Hematopoietic multipotent progenitor cell (in vitro differentiated cells): Measurements from ENCODE around the gene CCL3. TPM values are rescaled to one million over a fixed set of nuclear protein-coding genes. Genes with fewer than 3 reads are reported as not detected.
"Not testable (repeated sequence)": the region's sequence is repeated elsewhere in the genome, so short reads cannot be mapped to it uniquely, and the experiment has no call there.

Source experiments
- DNase-seq, 3 donors: peaks; one replicate each; pipeline ENCODE4 v3.0.0-alpha.2; 2011 to 2015; ENCODE audit warnings: low read depth in 2 of 3, low spot score in 2 of 3
- total RNA-seq: library from RNA; depleted of rRNA; stranded (reverse); fragments of >200 nt; gene quantifications from one replicate; pipeline ENCODE4 v1.2.3, GENCODE V29; 2012

CCL3 gene
- total RNA-seq, 1 donor, result 1.6 TPM

DNA sequence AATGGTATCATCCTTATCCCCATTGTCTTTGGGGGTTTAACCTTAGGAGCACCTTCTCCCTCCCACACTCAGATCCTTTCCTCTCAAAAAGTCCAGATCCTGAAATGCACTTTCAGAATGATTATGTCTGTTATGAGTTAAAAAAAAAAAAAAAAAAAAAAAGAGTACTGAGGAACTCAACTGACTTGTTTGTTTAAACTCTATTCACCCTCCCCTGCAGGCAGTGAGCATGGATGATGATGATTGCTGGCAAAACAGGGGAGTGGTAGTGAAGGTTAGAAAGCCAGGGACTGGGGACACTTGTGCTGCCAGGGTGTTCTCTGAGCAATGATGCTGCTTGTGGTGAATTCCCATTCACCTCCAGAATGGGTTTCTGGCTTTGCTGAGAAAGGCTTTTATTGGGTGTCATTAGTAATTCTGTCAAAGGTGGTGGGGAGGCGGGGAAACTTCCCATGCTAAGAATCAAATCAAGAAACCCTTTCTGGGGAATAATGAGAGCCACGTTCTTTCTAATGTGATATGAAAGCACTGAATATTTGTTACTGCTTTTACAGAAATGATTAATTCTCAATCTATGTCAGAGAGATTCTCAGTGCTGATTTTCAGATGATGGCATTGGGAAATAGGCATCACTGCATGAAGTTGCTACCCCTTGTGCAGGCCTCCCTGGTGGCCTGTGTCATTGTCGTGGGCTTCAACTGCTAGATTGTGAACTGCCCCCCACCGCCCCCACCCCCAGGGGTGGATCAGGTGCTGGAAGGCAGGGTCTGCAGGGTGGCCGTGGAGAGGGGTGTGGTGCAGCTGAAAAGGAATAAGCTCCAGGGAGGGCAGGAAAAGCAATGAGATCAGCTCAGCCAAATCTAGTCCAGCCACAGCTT lies 27.8 kb upstream of the CCL3 start:
- DNase-seq, result no peak

DNA sequence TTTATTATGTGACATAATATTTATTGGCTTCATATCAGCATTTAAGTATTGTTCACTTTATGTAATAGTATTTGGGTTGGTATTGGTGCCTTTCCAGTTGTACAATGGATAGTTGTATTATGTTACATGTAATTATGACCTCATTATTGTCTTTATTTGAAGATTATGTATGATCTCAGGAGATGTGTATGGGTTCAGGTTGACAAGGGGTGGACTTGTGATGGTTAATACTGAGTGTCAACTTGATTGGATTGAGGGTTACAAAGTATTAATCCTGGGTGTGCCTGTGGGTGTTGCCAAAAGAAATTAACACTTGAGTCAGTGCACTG lies 25.7 kb upstream of the CCL3 start:
- not testable (repeated sequence) for DNase-seq

DNA sequence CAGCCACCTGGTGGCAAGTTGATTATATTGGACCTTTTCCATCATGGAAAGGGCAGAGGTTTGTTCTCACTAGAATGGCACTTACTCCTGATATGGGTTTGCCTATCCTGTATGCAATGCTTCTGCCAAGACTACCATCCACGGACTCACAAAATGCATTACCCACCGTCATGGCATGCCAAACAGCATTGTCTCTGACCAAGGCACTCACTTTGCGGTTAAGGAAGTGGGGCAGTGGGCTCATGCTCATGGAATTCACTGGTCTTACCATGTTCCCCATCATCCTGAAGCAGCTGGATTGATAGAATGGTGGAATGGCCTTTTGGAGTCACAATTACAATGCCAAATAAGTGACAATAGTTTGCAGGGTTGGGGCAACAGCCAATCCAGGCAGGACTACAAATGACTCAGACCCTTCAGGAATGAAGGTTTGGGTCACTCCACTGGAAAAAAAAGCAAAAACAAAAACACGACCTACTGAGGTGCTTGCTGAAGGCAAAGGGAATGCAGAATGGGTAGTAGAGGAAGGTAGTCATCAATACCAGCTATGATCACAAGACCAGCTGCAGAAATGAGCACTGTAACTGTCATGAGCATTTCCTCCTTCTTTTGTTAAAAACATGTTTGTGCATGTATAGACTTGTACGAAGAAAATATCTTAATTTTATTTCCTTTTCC lies 25.2 kb upstream of the CCL3 start:
- DNase-seq, result not testable (repeated sequence)

DNA sequence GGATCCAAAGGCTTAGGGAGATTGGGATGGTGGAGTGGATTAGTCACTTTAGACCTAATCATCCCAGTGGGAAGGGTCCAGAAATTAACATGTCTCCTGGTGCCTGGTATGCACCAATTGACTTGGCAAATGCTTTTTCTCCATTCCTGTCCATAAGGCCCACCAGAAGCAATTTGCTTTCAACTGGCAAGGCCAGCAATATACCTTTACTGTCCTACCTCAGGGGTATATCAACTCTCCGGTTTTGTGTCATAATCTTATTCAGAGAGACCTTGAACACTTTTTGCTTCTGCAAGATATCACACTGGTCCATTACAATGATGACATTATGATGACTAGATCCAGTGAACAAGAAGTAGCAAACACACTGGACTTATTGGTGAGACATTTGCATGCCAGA lies 23.2 kb upstream of the CCL3 start:
- DNase-seq, result not testable (repeated sequence)

DNA sequence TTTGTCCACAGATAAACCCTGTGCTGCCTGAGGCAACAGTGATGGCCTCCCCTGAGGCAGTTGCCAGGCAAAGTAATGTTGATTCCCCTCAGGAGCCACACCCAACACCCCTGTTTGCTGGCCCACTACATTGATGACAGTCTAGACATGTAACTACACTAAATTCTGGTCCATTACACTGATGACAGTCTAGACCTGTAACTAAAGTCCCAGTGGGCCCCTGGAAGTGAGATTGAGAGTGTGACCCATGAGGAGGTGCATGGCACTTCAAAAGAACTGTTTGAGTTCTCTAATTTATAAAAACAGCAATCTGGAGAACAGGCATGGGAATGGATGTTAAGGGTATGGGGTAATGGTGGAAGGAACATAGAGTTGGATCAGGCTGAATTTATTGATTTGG lies 22.6 kb upstream of the CCL3 start:
- no peak for DNase-seq

DNA sequence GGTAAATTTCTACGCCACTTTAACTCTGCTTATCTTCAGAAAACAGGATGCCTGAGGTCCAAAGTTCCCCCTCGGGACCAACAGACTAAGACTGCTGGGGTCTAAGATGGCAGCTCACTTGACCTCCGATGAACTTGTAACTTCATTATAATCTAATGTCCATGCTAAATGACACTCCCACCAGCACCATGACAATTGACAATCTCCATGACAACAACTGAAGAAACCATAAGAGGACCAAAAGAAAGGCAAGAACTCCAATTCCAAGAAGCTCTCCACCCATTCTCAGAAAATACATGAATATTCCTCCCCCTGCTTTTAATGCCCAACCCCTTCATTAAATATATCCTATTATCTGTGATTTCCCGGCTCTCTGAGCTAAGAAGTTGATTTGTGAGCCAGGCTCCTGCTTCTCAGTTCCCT lies 21.1 kb upstream of the CCL3 start:
- no peak for DNase-seq

DNA sequence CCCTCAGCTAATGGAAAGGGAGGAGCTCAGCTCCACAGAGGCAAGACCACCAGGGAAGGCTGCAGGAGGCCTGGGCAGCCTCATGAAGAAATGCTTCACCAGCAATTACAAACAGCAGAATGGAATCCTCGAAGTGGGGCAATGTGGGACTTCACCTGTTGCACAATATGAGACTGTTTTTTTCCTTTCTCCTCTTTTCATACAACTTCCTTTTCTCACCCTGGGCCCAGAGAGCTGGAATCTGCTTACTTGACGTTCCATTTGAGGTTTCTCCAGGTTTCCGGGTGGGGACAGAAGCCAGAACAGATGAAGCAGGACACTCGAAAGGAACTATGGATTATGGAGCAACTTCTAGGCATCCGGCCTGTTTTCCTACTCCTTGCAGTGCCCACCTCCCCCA lies 18.3 kb upstream of the CCL3 start:
- DNase-seq, result not testable (repeated sequence)

DNA sequence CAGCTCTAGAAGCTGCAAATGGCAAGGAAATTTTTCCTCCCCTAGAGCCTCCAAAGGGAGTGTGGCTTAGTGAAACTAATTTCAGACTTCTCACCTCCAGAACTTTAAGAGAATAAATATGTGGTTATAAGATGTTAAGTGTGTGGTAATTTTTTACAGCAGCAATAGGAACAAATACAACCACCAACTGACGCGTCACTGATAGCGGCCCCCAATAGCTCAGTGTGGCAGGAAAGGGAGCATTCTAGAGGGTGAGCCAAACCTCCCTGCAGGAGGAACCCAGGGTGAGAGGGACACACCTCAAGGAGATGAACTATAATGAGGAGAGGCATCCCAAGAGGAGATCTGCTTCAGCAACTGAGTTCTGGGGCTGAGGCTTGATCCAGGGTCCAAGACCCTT lies 17.7 kb upstream of the CCL3 start:
- no peak for DNase-seq

DNA sequence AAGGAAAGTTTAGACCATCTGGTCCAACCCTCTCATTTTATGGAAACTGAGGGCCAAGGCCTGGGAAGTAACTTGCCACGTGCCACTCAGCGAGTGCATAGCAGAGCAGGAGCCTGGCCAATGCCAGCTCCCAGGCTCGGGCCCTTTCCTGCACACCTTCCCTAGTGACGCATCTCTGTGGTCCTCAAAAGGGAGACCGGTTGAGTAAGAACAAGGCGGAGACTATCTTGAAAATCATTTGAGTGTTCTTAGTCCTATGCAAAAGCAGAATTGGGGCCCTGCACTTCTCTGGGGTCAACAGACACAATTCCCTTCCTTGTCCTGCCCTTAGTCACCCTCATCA lies 16.5 kb upstream of the CCL3 start:
- DNase-seq, result no peak

DNA sequence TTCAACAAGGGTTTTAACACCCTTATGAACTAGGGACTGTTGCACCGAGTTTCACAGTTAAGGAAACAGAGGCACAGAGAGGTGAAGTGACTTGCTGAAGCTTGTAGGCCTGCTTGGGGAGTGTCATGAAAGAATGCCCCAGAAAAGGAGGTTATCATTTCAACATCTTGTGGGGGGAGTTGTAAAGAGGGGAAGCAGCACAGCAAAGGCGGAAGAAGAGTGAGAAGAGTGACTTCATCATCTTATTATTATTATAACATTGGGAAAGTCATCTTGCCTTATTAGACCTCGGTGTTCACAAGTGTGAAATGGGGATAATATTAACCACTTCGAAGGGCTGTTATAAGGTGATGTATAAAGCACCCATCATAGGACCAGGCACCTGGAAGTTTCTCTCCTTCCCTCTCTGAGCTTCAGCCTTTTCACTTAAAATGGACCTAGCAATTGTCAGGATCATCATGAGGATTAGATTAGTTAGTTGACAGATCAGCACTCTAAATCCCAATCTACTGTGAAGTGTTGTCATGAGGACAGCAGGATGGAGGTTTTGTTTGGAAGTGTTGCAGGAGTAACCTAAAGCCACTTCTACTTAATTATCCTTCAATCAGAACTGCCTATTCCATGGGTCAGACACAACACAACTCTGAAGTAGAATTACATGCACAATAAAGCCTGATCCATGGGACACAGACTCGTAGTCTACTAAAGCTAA lies 16.0 kb upstream of the CCL3 start:
- no peak for DNase-seq

DNA sequence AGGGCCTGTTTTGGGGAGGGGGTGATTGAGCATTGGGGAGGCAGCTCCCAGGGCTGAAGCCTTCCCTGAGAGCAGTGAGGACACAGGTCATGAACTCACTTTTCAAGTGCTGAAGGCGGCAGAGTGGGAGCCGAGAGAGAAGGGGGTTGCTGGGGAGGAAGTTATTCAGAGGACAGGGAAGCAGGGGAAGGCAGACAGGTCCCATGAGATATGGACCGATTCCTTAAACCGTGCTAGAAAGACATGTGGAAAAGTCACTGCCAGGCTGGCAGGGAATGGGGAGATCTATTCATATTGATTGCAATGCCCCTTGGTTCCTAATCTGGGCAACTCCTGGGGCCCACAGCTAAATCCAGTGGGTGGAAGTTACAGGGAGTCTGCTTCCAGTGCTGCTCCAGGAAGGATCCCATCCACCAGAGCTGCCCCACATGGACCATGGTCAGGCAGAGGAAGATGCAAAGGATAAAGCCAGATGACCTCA lies 14.8 kb upstream of the CCL3 start:
- DNase-seq, result no peak

DNA sequence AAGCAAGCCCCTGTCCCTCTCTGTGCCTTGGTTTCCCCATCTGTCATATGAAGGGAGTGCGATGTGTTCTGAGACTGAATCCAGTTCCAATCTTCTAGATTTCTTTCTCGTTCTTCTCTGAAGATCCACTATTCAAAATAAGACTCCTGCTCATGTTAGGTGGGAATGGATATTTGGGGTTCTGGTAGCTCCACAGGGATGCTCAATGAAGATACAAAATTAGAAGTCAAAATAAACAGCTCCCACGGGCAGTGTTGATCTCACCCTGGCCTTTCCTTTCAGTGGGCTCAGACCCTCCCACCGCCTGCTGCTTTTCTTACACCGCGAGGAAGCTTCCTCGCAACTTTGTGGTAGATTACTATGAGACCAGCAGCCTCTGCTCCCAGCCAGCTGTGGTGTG lies 14.3 kb upstream of the CCL3 start:
- not testable (repeated sequence) for DNase-seq

DNA sequence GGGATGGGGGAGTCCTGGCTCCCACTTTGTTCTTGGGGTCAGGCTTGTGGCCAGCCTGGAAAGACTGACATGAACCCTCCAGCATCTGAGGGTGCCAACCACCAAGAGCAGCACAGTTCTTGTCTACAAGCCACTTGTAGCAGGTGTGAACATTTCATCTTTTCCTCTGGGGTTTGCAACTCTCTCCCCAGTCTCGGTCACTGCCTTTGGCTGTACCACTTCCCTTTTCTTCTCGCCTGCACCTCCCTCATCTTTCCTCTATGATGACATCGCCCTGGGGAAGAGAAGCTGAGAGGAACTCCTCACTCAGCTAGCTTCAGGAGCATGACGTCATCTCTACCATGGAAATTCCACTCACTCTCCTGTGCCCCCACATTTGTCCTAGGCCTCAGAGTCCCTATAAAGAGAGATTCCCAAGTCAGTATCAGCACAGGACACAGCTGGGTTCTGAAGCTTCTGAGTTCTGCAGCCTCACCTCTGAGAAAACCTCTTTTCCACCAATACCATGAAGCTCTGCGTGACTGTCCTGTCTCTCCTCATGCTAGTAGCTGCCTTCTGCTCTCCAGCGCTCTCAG lies 13.5 kb upstream of the CCL3 start, which contains the start of gene CCL4:
TSS of gene CCL4 (plus strand) at position 427 of the 575 bp plus-strand sequence. CDS start at position 506, 79 bp downstream.
- DNase-seq, result peak in 1 of 3 donors; percentile 42

DNA sequence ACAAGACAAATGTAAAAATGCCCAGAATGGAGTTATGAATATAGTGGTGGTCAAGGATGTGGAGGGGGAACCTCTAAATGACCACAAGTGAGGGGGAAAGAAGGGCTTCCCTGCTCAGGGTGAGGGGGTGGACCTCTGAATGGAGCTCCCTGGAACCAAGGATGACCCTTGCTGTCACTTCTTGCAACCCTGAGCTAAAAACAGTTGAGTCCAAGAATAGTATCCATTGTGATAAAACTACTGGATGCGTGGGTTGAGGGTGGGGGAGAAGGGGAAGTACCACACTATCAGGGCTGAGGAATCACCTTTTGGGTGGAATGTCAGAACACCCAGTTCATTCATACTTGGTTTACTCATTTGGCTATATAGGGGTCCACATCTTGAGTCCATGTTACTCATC lies 9.1 kb upstream of the CCL3 start:
- not testable (repeated sequence) for DNase-seq

DNA sequence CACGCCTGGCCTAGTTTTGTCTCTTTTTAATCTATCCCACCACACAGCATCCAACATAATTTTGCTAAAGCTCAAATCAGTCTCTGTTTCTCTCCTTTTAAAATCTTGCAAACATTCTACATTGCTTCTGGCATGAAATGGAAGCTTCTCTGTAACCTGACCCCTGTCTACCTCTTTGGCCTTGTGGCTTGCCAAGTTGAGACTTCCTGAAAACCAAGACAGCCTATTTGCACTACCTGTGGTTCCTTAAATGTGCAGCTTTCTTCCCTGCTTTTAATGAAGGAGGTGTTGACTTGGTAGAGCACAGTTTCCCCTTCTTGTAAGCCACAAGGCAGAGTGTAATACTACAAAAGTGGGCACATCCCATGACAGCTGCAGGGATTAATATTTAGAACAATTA lies 6.0 kb upstream of the CCL3 start:
- no peak for DNase-seq

DNA sequence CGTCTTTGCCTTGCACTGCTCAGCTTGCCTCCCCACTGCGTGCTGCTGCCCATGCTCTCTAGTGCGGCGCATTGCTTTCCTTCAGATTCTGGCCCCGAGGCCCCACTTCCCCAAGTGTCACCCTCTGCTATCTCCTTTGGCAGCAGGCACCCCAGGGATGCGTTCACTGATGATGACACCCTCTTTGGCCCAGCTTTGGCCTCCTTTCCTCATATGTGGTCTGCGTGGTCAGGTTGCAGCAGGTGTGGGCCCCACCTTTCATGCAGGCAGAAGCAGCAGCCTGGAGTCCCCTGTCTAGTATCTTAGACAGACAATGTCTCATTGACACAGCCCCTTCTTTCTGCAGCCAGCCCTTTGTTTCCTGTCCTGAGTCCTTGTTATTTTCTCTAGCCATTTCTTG lies 4.8 kb upstream of the CCL3 start:
- DNase-seq, result no peak

DNA sequence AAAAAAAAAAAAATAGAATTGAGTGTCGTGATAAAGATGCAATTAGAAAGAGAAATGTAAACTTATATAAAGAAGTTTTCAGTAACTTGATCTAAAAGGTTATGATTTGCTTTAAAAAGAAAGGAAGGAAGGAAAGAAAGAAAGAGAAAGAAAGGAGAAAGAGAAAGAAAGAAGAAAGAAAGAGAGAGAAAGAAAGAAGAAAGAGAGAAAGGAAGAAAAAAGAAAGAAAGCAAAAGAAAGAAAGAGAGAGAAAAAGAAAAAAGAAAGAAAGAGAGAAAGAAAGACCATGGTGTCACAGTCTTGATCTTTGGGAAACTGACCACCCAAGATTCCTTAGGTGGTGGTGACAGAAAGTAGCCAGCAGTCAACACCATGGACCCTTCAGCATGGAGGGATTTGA lies 4.3 kb upstream of the CCL3 start:
- no peak for DNase-seq

DNA sequence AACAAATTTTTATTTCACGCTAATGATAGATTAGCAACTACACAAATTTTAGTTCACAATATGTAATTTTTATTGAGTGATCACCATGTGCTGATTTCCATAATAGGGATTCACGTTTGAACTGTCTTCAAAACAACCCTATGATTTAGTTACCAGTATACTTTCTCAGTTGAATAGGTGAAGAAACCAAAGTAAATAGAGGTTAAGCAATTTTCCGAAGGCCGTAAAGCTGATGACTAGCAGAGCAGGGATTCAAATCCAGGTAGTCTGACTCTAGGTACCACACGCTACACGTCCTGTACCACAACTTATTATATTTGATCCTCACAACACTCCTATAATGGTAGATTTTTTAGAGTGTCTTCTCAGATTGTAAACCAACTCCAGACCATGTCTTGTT lies 2.8 kb upstream of the CCL3 start:
- not testable (repeated sequence) for DNase-seq

DNA sequence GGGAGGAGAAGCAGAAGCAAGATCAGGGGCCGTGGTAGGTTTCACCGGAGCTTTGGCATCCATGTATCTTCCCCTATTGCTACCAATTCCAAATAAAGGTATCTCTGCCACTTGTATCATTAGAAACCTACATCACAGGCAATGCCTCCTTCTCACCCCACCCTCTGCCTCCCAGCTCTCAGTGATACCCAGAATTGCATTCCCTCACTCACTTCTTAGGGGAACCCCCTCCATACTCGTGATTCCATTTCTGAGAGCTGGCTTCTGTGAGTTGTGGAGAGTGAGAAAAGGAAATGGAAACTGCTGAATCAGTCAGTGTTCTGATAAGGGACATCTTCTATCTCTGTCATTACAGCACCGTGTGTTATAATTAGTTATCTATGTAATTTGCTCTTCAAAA lies 2.3 kb upstream of the CCL3 start:
- DNase-seq, result no peak

DNA sequence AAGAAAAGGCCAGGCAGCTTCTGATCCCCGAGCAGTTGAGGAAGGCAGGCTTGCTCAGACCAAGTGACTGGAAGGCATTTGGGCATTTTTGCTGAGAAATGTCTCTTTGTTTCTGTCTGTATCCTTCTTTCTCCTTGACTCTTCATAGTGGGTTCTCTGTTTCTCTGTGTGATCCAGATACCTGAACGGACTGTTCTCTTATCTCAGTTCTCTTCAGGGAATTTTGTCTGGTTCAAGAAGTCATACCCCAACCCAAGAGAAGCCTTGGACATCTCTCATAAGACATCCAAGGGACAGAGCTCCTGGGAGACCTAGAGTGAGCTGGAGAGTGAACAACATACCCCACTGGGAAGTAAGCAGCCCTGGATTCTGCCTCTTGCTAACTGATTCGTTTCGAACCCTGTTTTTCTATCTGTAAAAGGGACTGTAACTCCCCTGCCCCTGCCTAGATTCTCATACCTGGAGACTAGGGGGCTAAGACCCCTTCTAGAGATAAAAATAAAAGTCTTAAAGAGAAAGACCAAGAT lies 541 bp downstream of the CCL3 start:
- DNase-seq, result no peak
